ENCODE measurements around the gene TLE3.
"Not testable (repeated sequence)": the region's sequence is repeated elsewhere in the genome, so short reads cannot be mapped to it uniquely, and the experiment has no call there.

The TLE3 gene

GRCh38 chr15:70125605-70126004 is 27.9 kb upstream of the TLE3 start:
- DNase-seq, result no peak

DNA sequence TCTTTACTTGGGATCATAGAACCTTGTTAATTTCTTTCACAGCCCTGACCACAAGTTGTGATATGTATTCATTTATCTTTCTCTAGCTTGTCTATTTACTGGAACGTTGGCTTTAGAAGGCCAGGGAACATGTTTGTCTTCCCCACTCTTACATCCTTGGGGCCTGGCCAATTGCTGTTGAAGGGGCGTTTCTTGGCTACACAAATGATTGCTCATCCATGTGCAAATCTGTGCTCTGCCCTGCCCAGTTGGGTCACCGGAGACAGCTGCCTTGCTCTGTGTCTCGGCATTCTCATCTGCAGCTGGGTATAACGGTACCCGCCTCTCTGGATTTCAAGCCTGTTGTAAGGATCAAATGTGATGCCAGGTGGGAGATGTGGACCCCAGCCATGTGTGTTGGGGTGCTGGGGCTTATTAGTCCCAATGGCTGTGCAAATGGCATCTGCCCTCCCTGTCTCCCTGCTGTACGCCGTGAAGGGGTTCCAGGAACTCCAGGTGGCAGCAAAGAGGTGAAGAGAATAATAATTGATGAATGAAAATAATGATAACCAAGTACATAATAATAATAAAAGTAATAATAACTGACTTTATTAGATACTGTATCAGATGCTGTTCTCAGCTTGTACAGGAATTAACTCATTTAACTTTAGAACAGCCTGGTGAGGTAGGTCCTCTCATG is 24.0 kb upstream of the TLE3 start:
- no peak for DNase-seq

DNA sequence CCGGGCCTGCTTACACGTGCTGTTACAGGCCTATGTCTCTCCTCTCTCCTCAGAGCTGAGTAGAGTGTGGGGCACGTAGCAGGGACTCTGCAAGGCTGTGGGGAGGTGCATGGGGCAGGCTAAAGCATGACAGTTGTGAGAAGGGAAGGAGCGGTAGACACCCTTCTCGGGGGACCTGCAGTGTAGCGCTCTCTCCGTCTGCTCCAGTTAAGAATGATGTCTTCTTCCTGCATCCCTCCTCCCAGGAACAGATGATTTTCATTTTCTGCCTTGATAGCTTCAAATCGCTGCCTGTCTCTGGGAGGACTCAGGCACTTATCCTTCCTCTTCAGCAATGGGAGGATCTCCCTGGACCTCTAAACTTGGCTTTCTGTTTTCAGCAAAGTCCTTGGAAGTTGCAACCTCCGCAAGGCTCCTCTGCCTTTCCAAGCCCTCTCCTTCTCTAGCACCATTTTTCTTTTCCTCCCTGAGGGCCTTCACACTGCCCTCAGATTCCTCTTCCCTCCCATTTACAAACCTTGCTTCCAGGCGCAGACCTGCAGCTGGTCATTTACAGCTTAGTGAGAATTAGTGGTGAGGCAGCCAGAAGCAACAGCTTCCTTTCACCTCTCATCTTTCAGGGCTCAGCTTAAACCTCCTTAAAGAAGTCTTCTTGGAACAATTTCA is 23.4 kb upstream of the TLE3 start:
- DNase-seq, result no peak

- no peak for DNase-seq
Observed at GRCh38 chr15:70119911-70120508, 22.3 kb upstream of the TLE3 start.

DNA sequence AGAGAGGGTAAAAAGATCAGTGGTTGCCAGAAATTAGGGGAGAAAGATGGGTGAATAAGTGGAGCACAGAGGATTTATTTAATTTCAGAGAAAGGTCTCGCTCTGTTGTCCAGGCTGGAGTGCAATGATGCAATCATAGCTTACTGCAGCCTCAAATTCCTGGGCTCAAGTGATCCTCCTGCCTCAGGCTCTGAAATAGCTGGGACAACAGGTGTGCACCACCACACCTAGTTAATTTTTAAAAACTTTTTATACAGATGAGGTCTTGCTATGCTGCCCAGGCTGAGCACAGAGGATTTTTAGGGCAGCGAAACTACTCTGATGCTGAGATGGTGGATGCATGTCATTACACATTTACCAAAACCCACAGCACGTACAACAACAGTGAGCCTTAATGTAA is 20.9 kb upstream of the TLE3 start:
- DNase-seq, result no peak

DNA sequence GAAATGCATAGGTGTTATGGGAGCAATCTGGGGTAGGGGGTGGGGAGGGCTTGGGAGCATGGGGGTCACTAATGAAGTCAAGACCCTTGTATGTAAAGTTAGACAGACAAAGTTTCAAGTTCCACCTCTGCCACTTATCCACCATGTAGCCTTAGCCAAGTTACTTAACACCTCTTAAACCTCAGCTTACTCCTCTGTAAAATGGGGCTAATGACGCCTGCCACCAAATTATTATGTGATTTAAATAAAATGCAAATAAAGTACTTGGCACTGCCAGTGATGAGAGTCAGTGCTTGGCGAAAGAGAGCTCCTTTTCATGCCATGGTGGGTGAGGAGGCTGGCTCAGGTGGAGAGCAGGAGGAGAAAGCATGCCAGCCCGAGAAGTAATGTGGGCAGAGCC is 18.6 kb upstream of the TLE3 start:
- no peak for DNase-seq

DNA sequence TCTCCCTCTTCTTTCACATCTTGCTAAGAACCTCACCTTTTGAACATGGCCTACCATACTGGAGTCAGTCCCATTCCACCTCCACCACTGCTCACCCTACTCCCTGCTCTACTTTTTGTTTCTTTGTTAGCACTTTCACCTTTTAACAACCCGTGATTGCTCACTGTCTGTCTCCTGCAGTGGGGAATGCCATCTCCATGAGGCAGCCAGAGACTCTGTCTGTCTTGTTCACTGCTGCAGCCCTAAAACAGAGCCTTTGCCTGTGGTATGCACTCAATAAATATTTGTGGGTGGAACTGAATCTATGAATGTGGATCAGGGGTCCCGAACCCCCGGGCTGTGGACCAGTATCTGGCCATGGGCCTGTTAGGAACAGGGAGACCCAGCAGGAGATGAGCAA is 16.5 kb upstream of the TLE3 start:
- no peak for DNase-seq

DNA sequence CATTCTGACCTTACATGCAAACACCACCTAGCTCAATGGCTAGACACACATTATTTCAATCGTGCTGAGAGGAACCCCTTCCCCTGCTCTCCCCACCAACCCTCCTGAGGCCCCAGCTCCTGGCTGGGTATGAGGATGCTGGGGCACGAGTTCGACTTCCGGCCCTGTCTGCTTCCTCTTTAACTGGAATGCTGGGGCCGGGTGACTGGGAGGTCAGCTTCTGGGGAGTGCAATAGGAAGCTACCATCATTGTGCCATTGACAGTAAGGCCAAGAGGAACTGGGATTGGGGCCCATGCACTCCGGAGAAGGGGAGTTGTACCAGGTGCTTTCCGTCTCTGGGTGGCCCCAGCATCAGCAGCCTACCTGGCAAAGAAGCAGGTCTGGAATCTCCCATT is 15.6 kb upstream of the TLE3 start:
- no peak for DNase-seq

- DNase-seq, result not testable (repeated sequence)
Observed at GRCh38 chr15:70112572-70113303, 15.0 kb upstream of the TLE3 start.

GRCh38 chr15:70112074-70112395 is 14.3 kb upstream of the TLE3 start:
- DNase-seq, result no peak

- no peak for DNase-seq
Observed at GRCh38 chr15:70111203-70112073, 13.7 kb upstream of the TLE3 start.

DNA sequence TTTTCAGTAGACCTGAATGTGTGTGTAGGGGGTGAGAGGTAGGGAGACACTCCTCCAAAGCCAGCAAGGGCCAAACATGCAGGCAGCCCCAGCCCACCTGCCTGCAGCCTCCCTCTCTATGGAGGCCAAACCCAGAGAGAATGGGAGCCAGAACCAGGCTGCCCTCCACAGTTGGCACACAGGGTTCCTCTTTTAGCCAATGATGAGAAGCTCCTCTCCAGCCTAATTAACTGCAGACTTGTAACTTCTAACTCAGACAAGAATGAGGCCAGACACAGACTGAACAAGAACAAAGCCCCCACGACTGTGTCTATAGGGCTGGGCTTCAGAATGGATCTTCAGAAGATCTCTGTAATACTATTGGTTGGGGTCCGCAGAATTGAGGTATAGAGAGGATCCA is 12.3 kb upstream of the TLE3 start:
- DNase-seq, result no peak

GRCh38 chr15:70109531-70109930 is 11.8 kb upstream of the TLE3 start:
- DNase-seq, result no peak

- DNase-seq, result no peak
Observed at GRCh38 chr15:70103880-70104626, 6.3 kb upstream of the TLE3 start.

DNA sequence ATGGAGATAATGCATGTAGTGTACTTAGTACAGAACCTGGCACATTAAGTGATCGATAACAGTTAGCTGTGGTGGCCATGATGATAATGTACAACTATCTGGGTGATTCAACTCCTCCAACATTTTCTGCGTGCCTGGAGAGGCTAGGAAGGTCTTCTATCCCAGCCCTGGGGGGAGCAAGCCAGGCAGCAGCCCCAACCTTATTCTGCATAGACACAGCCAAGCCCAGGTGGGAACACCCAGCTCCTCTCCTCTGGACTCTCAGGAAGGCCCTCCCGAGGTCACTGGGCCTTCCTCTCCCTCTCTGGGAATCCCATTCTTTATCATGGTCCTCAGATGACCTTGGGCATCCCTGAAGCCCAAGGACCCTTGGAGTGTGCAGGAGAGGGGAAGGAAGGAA is 5.1 kb upstream of the TLE3 start:
- DNase-seq, result no peak

DNA sequence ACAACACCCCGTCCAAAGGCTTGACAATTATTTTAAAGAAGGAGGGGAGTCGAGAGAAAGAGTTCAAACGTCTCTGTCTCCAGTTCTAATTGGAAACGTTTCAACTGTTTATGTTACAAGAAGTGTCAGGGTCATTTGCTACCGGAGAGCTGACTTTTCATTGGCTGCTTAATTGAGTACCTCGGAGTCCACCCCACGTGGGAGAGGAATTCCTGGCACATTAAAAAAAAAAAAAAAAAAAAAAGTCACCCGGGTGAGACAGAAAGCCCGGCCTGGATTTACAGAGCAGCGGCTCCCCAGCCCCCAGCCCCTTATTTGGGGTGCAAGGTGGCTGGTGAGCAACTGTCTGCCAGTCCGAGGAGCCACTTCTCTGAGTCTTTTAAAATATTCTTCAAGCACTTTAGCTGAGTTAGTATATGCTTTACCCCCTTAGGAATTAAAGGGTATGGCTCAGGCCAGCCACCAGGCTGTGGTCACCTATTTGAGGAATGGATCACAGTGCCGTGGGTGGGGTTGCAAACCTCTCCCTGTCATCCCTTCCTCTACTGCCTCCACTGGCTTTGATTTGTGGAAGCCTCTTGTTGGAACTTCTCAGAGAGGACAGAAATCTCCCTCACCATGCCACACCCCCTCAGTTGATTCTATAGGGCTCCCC is 3.9 kb upstream of the TLE3 start:
- DNase-seq, result no peak

GRCh38 chr15:70100474-70101341 is 3.0 kb upstream of the TLE3 start:
- DNase-seq, result peak; percentile 52 to 55

GRCh38 chr15:70099967-70100473 is 2.3 kb upstream of the TLE3 start:
- DNase-seq, result no peak

DNA sequence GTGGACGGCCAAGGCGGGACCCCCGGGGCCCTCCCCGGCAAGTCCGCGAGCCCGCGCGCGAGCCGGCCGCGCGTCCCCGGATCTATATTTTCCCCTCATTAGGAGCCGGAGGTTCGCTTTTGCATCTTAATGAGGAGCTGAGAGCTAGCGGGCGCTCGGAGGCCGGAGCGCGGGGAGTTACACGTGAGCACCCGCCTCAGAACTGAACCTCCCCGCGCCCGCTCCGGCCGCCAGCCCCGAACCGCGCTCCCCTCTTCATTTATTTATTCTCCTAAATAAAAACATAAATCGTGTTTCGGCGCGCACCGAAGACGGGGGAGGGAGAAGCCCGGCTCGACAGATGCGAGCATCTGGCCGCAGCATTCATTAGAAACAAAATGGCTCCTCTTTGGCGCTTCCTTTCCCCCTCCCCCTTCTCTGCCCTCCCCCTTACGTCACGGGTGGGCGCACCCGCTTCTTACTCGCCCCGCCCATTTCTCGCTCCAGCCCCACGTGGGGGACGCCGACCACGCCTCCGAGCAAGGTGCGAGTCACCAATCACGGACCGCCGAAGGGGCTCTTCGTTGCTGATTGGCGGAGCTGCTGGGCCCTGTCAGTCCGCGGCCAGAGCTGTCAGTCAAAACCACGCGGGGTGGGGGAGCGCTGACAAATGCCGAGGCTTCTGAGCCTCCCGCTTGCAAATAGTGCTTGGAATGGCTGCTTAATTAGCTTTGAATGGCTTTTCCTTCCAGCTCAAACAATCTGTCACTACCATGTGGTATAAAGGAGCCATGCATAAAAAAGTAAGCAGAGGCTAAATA is 1.6 kb upstream of the TLE3 start:
- DNase-seq, result peak; percentile 100
